GM12801 (cell line): ENCODE measurements around the gene IER3IP1.

Experiments used
- CTCF ChIP-seq: IDR thresholded peaks from one replicate; pipeline ENCODE4 v1.5.1; 2011; ENCODE audit warnings: control low read depth; ENCODE audit not compliant: insufficient read length; ENCODE audit errors: extremely low read depth

The IER3IP1 gene

GRCh38 chr18:47108373-47108772 lies 67.8 kb downstream of the IER3IP1 start:
- no peak for TF ChIP-seq CTCF
